Loucy (cell line): ENCODE data around the gene PDZD4.

Experiments used
- H2AFZ ChIP-seq: fragments of 200-600 bp; sonication (generic); 2 replicates; pipeline ENCODE4 v1.6.0; 2016; ENCODE audit warnings: antibody characterized with exemption, mild to moderate bottlenecking, low read length, moderate library complexity
- H3F3A ChIP-seq: fragments of 200-600 bp; 2 replicates; pipeline ENCODE4 v1.6.0; 2016; ENCODE audit warnings: antibody characterized with exemption, low read depth, mild to moderate bottlenecking
- H3K27me3 ChIP-seq: fragments of 200-600 bp; sonication (generic); 2 replicates; pipeline ENCODE4 v1.6.1; 2014; ENCODE audit warnings: low read length, mild to moderate bottlenecking; ENCODE audit not compliant: insufficient read depth, poor library complexity, severe bottlenecking
- H3K36me3 ChIP-seq: fragments of 200-600 bp; sonication (generic); 2 replicates; pipeline ENCODE4 v1.6.1; 2016; ENCODE audit warnings: low read length; ENCODE audit not compliant: insufficient read depth
- H3K4me1 ChIP-seq: fragments of 200-600 bp; sonication (generic); 2 replicates; pipeline ENCODE4 v1.5.1; 2014; ENCODE audit warnings: low read length, mild to moderate bottlenecking; ENCODE audit not compliant: insufficient read depth, poor library complexity, severe bottlenecking
- H3K4me2 ChIP-seq: fragments of 200-600 bp; sonication (generic); 2 replicates; pipeline ENCODE4 v1.6.0; 2014; ENCODE audit warnings: antibody characterized with exemption, low read length, low read depth, mild to moderate bottlenecking; ENCODE audit not compliant: poor library complexity, severe bottlenecking
- H3K4me3 ChIP-seq: fragments of 200-600 bp; sonication (generic); 2 replicates; pipeline ENCODE4 v1.5.1; 2014; ENCODE audit warnings: low read length, mild to moderate bottlenecking, mixed read lengths; ENCODE audit not compliant: poor library complexity, severe bottlenecking
- H3K79me2 ChIP-seq: fragments of 200-600 bp; sonication (generic); 2 replicates; pipeline ENCODE4 v1.6.1; 2014; ENCODE audit warnings: low read length; ENCODE audit not compliant: insufficient read depth
- H3K9ac ChIP-seq: fragments of 200-600 bp; sonication (generic); 2 replicates; pipeline ENCODE4 v1.6.0; 2014; ENCODE audit warnings: mild to moderate bottlenecking, low read depth, low read length, moderate library complexity; ENCODE audit not compliant: poor library complexity, severe bottlenecking
- H3K9me2 ChIP-seq: fragments of 200-600 bp; sonication (generic); replicated peaks from 2 replicates; pipeline ENCODE4 v1.6.1; 2016; ENCODE audit warnings: low read depth, low read length, mixed read lengths
- H3K9me3 ChIP-seq: fragments of 200-600 bp; sonication (generic); 2 replicates; pipeline ENCODE4 v1.6.1; 2014; ENCODE audit warnings: mild to moderate bottlenecking, antibody characterized with exemption, low read length, low read depth; ENCODE audit not compliant: insufficient read depth
- H4K20me1 ChIP-seq: fragments of 200-600 bp; sonication (generic); 2 replicates; pipeline ENCODE4 v1.6.0; 2014; ENCODE audit warnings: antibody characterized with exemption, low read length, mild to moderate bottlenecking; ENCODE audit not compliant: insufficient read depth, poor library complexity, severe bottlenecking
- CTCF ChIP-seq: fragments of 200-600 bp; sonication (generic); conservative IDR thresholded peaks from 2 replicates; pipeline ENCODE4 v1.5.1; 2014; ENCODE audit warnings: mild to moderate bottlenecking, antibody characterized with exemption, low read length
- EZH2phosphoT487 ChIP-seq: fragments of 200-600 bp; IDR thresholded peaks from 2 replicates; pipeline ENCODE4 v1.6.1; 2018; ENCODE audit warnings: antibody characterized with exemption, mild to moderate bottlenecking, moderate library complexity, borderline replicate concordance

The PDZD4 gene

GRCh38 chrX:153816831-153817690, 13.3 kb downstream of the PDZD4 start:
- TF ChIP-seq EZH2phosphoT487 (no peak), CTCF (no peak)
- Histone ChIP-seq H2AFZ (no peak overlapping the region), H3K9ac (no peak overlapping the region), H3K4me3 (no peak overlapping the region), H3K79me2 (no peaks in the 10 kb centered on the region), H4K20me1 (no peaks in the 10 kb centered on the region), H3F3A (no peaks in the 10 kb centered on the region), H3K9me3 (no peaks in the 10 kb centered on the region), H3K36me3 (no peaks in the 10 kb centered on the region), H3K27me3 (no peaks in the 10 kb centered on the region), H3K4me2 (no peak overlapping the region), H3K9me2 (no peaks in the 10 kb centered on the region), H3K4me1 (peaks cover 18% of the 10 kb centered on the region)

GRCh38 chrX:153814591-153815315, 15.6 kb downstream of the PDZD4 start:
- TF ChIP-seq EZH2phosphoT487 (no peak), CTCF (no peak)
- Histone ChIP-seq H3K9ac (no peak overlapping the region), H3K27me3 (no peaks in the 10 kb centered on the region), H2AFZ (no peak overlapping the region), H3K9me3 (no peaks in the 10 kb centered on the region), H3K79me2 (no peaks in the 10 kb centered on the region), H3F3A (no peaks in the 10 kb centered on the region), H3K9me2 (no peaks in the 10 kb centered on the region), H3K4me2 (no peak overlapping the region), H3K4me3 (no peak overlapping the region), H3K36me3 (no peaks in the 10 kb centered on the region), H4K20me1 (no peaks in the 10 kb centered on the region), H3K4me1 (peaks cover 4% of the 10 kb centered on the region)

GRCh38 chrX:153813161-153813560, 17.2 kb downstream of the PDZD4 start:
- no peak overlapping the region for H2AFZ ChIP-seq
- H3K79me2 ChIP-seq = no peaks in the 10 kb centered on the region

More at GRCh38 chrX:153813161-153813560, 17.2 kb downstream of the PDZD4 start:
- Histone ChIP-seq H3K9me3 (no peaks in the 10 kb centered on the region), H3K4me2 (no peak overlapping the region), H3K4me1 (peaks cover 4% of the 10 kb centered on the region), H3K9me2 (no peaks in the 10 kb centered on the region), H3F3A (no peaks in the 10 kb centered on the region), H4K20me1 (no peaks in the 10 kb centered on the region), H3K9ac (no peak overlapping the region), H3K36me3 (no peaks in the 10 kb centered on the region), H3K4me3 (no peak overlapping the region), H3K27me3 (no peaks in the 10 kb centered on the region)
- no peak for TF ChIP-seq CTCF
- no peak for TF ChIP-seq EZH2phosphoT487
